Measurements from ENCODE around the gene COG1.
"Not testable (repeated sequence)": the region's sequence is repeated elsewhere in the genome, so short reads cannot be mapped to it uniquely, and the experiment has no call there.

GRCh38 chr17:73144209-73144608 is 48.6 kb upstream of the COG1 start:
- not testable (repeated sequence) for TF ChIP-seq CTCF (IDR thresholded peaks at IDR 0.05; ENCODE audit: low read depth, low read length); POLR2A (IDR thresholded peaks at IDR 0.05; ENCODE audit: extremely low read depth, insufficient read length); MAX (IDR thresholded peaks at IDR 0.05; ENCODE audit: low read depth, low read length); MYC (IDR thresholded peaks at IDR 0.05; ENCODE audit: low read depth, low read length)
